Smooth muscle cell of the brain vasculature (primary cell): ENCODE measurements around the gene SMARCD3.

Source experiments
- DNase-seq: peaks from one replicate; pipeline ENCODE4 v3.0.0-alpha.2; 2012; ENCODE audit warnings: low read depth, low spot score

SMARCD3 gene

DNA sequence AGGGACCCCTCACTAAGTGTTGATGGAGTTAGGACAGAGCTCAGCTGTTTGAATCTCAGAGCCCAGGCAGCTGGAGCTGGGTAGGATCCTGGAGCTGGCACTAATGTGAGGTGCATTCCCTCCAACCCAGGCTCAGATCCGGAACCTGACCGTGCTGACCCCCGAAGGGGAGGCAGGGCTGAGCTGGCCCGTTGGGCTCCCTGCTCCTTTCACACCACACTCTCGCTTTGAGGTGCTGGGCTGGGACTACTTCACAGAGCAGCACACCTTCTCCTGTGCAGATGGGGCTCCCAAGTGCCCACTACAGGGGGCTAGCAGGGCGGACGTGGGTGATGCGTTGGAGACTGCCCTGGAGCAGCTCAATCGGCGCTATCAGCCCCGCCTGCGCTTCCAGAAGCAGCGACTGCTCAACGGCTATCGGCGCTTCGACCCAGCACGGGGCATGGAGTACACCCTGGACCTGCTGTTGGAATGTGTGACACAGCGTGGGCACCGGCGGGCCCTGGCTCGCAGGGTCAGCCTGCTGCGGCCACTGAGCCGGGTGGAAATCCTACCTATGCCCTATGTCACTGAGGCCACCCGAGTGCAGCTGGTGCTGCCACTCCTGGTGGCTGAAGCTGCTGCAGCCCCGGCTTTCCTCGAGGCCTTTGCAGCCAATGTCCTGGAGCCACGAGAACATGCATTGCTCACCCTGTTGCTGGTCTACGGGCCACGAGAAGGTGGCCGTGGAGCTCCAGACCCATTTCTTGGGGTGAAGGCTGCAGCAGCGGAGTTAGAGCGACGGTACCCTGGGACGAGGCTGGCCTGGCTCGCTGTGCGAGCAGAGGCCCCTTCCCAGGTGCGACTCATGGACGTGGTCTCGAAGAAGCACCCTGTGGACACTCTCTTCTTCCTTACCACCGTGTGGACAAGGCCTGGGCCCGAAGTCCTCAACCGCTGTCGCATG is 11.0 kb downstream of the SMARCD3 start:
- DNase-seq: no peak

DNA sequence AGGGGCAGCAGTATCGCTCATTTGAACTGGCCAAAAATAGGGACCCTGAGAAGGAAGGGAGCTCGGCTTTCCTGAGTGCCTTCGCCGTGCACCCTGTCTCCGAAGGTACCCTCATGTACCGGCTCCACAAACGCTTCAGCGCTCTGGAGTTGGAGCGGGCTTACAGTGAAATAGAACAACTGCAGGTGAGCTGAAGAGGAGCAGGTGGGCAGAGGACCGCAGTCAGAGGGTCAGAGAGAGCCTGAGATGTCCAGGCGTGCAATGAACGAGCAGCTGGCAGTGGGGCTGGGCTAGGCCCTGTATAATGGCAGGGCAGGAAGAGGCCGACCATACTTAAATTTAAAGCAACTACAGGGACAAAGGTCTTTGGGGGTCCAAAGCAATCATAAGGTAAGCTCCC is 12.1 kb downstream of the SMARCD3 start:
- no peak for DNase-seq

DNA sequence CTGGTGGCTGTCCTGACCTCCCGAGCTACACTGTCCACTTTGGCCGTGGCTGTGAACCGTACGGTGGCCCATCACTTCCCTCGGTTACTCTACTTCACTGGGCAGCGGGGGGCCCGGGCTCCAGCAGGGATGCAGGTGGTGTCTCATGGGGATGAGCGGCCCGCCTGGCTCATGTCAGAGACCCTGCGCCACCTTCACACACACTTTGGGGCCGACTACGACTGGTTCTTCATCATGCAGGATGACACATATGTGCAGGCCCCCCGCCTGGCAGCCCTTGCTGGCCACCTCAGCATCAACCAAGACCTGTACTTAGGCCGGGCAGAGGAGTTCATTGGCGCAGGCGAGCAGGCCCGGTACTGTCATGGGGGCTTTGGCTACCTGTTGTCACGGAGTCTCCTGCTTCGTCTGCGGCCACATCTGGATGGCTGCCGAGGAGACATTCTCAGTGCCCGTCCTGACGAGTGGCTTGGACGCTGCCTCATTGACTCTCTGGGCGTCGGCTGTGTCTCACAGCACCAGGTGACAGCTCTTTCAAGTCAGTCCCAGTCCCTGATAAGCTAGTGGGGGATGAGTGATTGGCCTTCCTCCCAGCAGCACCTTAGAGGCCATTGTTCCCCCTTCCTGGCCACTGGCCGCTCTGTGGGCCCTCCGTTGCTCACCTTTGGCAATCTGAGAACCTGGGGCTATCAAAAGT is 13.3 kb downstream of the SMARCD3 start:
- DNase-seq: no peak

DNA sequence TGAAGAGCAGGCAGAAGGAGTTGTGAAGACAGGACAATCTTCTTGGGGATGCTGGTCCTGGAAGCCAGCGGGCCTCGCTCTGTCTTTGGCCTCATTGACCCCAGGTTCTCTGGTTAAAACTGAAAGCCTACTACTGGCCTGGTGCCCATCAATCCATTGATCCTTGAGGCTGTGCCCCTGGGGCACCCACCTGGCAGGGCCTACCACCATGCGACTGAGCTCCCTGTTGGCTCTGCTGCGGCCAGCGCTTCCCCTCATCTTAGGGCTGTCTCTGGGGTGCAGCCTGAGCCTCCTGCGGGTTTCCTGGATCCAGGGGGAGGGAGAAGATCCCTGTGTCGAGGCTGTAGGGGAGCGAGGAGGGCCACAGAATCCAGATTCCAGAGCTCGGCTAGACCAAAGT is 14.7 kb downstream of the SMARCD3 start:
- no peak for DNase-seq

DNA sequence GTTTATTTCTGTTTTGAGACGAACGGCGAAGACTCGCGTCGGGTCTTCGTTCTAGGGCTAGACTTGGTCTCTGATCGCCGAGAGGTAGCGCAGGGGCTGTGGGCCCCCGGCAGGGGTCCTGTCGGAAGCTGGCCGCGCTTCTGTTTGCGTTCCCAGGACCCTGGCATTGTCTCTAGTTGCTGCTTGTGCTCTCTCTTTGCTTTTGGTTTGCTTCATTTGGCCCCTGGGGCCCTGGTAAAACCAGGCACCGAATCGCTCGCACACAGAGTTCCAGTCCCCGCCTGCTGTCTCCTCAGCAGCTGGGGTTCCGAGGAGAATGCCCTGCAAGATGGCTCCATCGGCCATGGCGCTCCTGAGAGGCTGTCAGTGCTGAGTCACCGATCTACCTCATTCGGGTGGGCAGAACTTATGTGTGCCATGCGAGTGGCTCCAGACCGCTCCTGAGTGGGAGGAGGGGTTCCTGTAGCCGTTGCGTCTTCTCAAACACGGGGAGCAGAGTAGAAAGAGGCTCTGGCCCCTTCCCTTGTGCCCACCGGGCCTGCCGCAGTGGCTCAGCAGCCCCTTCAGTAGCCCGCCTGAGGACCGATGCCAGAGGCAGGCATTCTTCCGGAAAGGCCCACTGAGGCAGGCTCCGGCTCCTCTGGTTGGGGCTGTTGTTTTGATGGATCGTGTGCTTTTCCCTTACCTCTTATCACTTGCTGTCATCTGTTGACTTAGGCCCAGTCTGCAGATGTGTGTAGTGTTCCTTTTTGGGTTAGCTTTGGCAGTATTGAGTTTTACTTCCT is 15.4 kb downstream of the SMARCD3 start:
- DNase-seq: no peak

DNA sequence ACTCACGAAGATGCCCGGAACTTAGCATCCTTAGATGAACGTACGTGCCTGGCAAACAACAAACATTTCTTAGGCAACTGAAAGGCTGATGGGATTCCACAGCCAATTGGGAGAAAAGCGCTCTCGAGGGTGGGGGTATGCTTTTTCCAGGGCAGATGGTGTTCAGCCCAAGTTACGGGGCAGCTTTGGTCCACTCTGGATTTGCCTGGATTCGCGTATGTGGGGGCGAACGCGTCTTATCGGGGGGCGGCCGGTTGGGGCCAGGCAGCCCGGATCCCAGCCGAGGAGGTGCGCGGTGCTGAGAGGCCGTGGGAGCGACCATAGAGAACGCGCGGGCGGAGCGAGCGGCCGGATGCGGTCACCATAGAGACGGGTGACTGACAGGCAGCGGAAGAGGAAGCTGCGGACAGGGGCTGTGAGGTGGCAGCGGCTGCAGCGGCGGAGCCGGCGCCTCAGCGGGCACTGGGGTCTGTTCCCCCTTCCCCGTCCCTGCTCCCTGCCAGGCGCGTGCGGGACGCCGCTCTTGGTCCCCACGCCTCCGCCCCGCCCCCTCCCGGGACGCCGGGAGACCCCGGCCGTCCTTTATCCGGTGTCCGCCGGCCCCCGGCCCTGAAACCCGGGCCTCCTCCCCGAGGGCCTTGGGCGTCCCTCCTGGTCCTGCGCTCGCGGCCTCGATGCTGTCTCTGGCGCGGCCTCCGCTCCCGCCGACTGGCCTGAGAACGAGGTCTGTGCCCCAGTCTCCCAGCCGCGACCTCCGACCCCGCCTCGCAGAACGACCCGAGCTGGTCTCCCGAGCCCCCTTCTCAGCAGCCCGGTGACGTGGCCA is 16.2 kb downstream of the SMARCD3 start, which contains the start of gene CHPF2:
TSS of gene CHPF2 (plus strand) at position 393 of the 826 bp plus-strand sequence. CDS start 1,529 bp downstream, outside the sequence.
- no peak for DNase-seq

DNA sequence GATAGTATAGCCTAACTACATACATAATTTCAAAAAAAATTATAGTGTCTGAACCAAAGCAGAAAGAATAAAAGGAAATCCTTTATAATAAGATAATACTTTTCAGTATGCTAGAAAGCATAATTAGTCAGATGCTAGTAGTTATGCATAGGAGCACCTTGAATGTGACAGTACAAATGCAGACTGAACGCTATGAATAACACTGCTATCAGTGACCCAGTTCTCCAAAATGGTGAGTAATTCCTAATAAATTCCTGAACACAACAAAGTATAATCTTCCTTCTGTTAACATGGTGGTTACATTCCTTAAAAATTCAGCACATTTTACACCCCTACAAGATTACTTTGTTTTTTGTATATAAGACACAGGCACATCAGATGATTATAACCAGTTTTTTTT is 17.4 kb downstream of the SMARCD3 start:
- no peak for DNase-seq

DNA sequence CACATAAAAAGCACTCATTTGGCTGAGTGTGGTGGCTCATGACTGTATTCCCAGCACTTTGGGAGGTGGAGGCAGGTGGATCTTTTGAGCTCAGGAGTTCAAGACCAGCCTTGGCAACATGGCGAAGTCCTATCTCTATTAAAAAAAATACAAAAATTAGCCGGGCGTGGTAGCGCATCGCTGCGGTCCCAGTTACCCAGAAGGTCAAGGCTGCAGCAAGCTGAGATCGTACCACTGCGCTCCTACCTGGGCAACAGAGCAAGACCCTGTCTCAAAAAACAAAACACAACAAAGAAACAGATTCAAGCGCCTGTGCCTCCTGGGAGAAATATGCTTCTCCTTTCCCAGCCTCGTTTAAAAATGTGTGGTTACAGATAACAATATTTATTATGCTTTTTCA is 19.2 kb downstream of the SMARCD3 start:
- DNase-seq: no peak

DNA sequence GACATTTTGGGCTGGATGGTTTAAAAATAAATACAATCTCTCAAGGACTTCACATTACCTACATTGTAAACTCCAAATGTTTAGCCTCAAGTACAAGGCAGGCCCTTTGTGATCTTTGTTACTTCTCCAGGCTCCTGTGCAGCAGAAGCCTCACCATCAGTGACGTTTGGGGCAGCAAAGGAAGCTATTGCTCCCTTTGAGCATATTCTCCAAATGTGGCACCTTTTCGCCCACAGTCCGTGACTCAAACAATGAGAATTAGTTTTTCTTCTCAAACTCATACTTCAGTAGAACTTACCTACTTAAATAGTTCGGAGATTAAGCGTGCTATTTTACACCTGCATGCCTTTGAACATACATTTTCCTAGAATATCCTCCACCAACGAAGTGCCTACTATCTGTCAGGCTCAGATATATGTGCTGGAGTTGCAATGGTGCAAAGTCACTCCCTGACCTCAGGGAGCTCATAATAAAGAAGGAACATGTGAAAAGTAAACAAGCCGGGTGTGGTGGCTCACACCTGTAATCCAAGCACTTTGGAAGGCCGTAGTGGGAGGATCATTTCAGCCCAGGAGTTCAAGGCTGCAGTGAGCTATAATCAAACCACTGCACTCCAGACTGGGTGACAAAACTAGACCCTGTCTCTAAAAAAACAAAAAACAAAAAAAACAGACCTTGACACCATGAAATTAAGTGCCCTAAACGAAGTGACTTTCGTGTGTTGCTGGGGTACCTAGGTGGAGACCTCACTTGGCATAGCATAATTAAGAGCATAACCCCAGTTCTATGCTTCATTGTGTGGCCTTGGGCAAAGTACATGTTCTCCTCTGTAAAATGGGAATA is 20.2 kb downstream of the SMARCD3 start:
- no peak for DNase-seq

DNA sequence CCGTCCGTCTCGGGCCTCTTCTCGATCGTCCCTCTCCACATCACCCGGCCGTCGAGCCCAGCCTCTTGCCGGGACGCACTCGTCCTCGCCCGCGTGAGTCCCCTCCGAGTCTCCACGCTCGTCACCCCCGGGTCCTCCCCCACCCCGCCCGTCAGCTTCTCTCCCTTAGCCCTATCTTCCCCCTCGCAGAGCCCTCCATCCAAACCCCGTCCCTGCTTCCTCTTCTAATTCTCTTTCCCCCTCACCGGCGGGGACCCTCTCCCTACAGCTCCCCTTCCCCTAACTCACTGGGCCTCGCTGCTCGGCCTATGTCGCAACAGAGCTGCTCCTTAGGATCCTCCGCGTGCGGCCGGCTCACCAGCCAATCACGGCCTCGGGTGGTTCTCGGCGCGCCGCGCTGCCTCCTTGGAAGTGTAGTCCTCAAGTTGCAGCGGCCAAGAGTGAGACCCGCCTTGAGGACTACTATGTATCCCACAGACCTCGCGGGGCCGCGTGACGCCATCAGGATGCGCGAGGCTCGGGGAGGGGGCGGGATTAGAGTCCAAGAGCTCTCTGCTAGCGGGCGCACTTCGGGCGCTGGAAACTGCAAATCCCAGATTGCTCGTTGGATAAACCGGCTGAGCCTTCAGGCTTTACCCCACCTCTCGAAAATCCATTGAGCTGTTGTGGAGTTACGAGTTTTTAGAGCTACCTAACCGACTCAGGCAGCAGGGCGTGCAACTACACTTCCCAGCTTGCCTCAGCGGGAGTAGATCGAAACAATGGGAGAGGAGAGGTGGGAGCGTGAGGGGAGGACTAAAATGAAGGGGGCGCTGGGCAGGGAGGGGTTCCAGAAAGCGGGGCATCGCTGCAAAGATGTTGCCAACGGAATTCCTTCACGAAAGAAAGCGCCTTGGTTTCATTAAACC is 21.4 kb downstream of the SMARCD3 start, which contains the start of gene ABCF2:
TSS of gene ABCF2 (minus strand) at position 331 of the 908 bp plus-strand sequence. CDS start 747 bp downstream, outside the sequence.
- DNase-seq: peak; percentile 99

DNA sequence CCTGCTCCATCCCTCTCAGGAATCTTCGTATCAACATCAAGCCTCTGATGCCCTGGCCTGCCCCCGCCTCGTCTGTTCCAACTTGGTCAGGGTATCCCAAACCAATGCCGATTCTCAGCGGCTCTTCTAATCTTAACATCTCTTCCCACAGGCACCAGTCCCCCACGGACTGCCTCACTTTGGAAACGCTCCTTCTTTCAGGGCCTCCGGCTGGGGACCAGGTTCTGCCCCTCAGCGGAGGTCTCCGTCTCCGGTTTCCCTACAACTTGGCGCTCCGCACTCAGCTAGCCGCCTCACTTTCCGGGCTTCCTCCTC is 22.0 kb downstream of the SMARCD3 start:
- DNase-seq: no peak

DNA sequence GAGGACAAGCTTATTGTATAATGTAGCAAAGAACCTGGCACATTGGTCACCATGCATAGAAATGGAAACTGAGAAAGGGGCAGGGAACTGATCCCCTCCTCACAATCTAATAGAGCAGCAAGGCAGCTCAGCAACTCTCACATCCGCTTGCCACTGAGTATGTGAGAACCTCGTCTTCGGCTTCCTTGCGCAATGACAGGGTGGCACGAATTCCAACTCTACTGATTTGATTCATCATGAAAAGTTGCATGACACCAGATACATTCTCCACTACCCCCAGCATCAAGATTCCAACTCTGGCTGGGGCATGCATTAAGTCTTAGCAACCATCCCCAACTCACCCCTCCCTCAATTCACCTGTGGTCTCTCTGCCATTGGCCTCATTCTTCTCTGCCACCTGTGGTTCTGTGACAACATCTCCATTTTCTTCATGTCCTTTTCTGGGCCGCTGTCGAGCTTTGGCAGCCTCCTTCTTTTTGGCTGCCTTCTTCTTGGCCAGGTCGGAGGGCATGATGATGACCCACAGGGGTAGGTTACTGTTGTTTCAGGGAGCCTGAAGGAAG is 22.5 kb downstream of the SMARCD3 start:
- DNase-seq: no peak

DNA sequence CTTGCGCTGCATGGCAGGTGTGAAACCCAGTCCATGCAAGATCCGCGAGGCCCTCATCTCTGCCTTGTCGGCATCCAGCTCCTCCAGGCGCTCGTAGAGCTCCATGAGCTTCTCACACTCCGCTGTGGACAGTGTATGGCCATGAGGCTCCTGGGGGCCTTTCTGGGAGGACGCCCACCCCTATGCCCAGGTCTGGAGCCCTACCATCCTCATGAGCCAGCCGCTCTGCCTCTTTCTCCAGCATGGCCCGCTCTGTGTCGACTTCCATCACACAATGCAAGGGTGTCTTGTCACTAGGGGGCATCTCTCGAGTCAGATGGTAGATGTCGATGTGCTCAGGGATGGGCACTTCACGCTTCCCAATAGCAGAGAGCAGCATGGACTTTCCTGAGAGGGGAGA is 24.8 kb downstream of the SMARCD3 start:
- no peak for DNase-seq

DNA sequence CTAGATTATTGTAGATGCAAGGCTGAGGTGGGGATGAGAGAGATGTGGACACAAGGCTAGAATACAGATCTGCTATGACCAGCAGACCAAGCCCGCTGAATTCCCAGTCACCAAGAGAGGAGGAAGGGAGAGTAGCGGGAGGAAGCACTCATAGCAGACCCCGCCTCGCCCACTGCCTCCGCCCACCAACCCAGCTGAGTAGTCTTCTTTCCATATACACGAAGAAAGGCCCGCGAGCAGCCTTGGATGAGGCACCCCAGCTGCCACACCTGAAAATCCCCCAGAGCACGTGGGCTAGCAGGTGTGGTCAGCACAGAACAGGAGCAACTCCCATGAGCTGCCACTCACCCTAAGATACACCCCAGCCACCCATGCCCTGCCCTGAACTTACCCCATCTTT is 30.3 kb downstream of the SMARCD3 start:
- no peak for DNase-seq

DNA sequence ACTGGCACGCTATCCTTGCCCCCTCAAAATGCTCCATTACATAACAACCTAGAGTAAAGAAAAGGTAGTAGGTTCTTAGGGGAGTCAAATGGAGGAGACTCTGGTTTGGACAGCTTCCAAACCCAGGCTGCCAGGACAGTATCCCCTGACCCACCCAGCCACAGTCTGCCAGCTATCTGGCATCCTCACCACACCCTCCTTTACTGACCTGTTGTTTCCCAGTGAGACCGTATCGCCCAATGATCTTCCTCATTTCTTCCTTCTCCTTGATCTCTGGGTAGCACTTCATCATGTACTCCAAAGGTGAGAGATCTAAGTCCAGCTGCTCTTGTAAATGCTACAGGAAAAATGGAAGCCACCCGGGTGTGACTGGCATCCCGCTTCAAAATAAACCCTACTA is 33.1 kb downstream of the SMARCD3 start:
- DNase-seq: no peak

DNA sequence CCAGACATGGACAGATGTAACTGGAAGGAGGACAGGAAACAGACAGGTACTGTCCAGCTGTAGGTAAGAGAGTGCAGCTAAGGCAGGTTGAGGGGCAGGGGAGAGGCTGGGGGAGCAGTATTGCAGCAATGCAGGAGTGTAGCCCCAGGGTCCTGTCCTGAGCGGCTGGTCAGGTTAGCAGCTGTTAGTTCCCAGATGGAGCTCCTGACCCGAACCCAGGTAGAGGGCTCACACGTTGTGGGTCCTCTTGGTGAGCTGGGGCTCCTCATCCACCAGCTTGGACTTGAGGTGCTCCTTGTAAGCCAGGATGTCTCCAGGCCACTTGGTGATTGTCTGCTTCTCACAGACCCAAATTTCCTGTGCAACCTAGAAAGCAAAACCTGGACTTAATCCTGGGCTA is 34.7 kb downstream of the SMARCD3 start:
- DNase-seq: no peak

DNA sequence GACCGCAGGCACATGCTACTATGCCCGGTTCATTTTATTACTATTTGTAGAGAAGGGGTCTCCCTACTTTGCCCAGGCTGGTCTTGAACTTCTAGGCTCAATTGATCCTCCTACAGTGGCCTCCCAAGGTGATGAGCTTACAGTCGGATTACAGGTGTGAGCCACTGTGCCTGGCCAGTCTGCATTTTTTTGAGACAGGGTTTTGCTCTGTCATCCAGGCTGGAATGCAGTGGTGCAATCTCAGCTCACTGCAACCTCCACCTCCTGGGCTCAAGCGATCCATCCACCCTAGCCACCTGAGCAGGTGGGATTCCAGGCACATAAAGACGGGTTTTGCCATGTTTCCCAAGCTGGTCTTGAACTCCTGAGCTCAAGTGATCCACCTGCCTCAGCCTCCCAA is 35.9 kb downstream of the SMARCD3 start:
- no peak for DNase-seq

DNA sequence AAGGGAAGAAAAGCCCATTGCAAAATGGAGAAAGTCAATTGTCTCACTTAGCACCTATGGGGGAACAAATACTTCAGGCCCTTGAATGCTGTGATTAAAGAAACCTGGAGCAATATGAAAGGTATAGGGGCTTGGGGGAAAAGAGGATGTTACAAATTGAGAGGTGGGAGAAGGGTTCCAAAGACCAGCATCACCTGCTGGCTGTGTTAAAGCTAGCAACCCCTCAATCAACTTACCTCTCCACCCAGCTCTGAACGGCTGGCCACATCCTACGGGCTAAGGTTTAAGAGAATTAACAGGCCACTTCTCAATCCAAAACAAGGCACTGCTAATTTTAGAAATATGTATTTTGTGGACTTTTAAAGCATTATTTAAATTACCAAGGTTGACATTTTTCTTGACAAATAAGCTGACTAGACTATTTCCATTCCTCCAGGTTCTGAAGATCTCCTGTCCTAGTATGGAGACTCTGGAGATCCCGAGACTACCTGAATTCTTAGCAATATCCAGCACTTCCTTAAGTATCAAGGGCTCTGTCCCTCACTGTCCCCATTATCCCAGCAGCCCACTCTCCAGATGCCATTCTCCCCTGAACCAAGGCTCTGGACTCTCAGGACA is 37.2 kb downstream of the SMARCD3 start:
- DNase-seq: no peak
